Neuron (in vitro differentiated cells): Measurements from ENCODE around the gene REEP6.

Experiments
- H2AFZ ChIP-seq: one replicate; pipeline ENCODE4 v1.6.1; 2013; ENCODE audit warnings: low read depth, mild to moderate bottlenecking, inconsistent platforms, low read length, moderate library complexity
- H3K27me3 ChIP-seq: one replicate; pipeline ENCODE4 v1.6.1; 2013; ENCODE audit warnings: low read length; ENCODE audit not compliant: insufficient read depth
- H3K36me3 ChIP-seq: one replicate; pipeline ENCODE4 v1.6.1; 2013; ENCODE audit warnings: low read length; ENCODE audit not compliant: insufficient read depth
- H3K4me1 ChIP-seq: one replicate; pipeline ENCODE4 v1.6.1; 2013; ENCODE audit warnings: low read length; ENCODE audit not compliant: insufficient read depth
- H3K4me3 ChIP-seq: 2 replicates; pipeline ENCODE4 v1.5.1; 2013; ENCODE audit warnings: mild to moderate bottlenecking, low read length, moderate library complexity
- H3K9me3 ChIP-seq: one replicate; pipeline ENCODE4 v1.6.1; 2013; ENCODE audit warnings: low read length

Gene REEP6

GRCh38 chr19:1491114-1491848 lies at the start of gene REEP6:
REEP6 (plus strand) TSS chr19:1491181; CDS start chr19:1491270, 89 bp downstream.
- Histone ChIP-seq H3K9me3 (no peaks in the 10 kb centered on the region), H3K4me3 (peak within 1 kb of the TSS; percentile 53), H3K27me3 (no peaks in the 10 kb centered on the region), H2AFZ (peak within 1 kb of the TSS; percentile 52), H3K4me1 (peaks cover 21% of the 10 kb centered on the region), H3K36me3 (no peaks in the 10 kb centered on the region)

GRCh38 chr19:1441677-1442438 lies 49.1 kb upstream of the REEP6 start:
- Histone ChIP-seq H3K4me3 (no peak overlapping the region), H3K27me3 (no peaks in the 10 kb centered on the region), H3K4me1 (peaks cover 19% of the 10 kb centered on the region), H3K9me3 (no peaks in the 10 kb centered on the region), H3K36me3 (peaks cover 36% of the 10 kb centered on the region), H2AFZ (no peak overlapping the region)

GRCh38 chr19:1445185-1445931 lies 45.6 kb upstream of the REEP6 start:
- Histone ChIP-seq H3K27me3 (no peaks in the 10 kb centered on the region), H3K4me1 (peaks cover 29% of the 10 kb centered on the region), H2AFZ (no peak overlapping the region), H3K9me3 (no peaks in the 10 kb centered on the region), H3K36me3 (peaks cover 22% of the 10 kb centered on the region), H3K4me3 (peak overlapping the region; percentile 47)

GRCh38 chr19:1445932-1446712 lies 44.9 kb upstream of the REEP6 start:
- Histone ChIP-seq H2AFZ (no peak overlapping the region), H3K27me3 (no peaks in the 10 kb centered on the region), H3K36me3 (peaks cover 14% of the 10 kb centered on the region), H3K4me3 (peak overlapping the region; percentile 47), H3K4me1 (peaks cover 34% of the 10 kb centered on the region), H3K9me3 (no peaks in the 10 kb centered on the region)

- peak overlapping the region; percentile 47 for H3K4me3 ChIP-seq
- peaks cover 7% of the 10 kb centered on the region for H3K36me3 ChIP-seq
- H2AFZ ChIP-seq, result no peak overlapping the region
- no peaks in the 10 kb centered on the region for H3K9me3 ChIP-seq
- H3K27me3 ChIP-seq, result no peaks in the 10 kb centered on the region
- H3K4me1 ChIP-seq, result peaks cover 39% of the 10 kb centered on the region
Measured at GRCh38 chr19:1446713-1447481, 44.1 kb upstream of the REEP6 start.

GRCh38 chr19:1447504-1447903 lies 43.5 kb upstream of the REEP6 start:
- peak overlapping the region; percentile 47 for H3K4me3 ChIP-seq

GRCh38 chr19:1447944-1448343 lies 43.0 kb upstream of the REEP6 start:
- Histone ChIP-seq H3K4me3 (no peak overlapping the region), H3K36me3 (peaks cover 4% of the 10 kb centered on the region), H3K9me3 (no peaks in the 10 kb centered on the region), H3K4me1 (peaks cover 48% of the 10 kb centered on the region), H2AFZ (no peak overlapping the region), H3K27me3 (no peaks in the 10 kb centered on the region)

More at GRCh38 chr19:1447504-1447903, 43.5 kb upstream of the REEP6 start:
- H3K9me3 ChIP-seq, result no peaks in the 10 kb centered on the region
- no peak overlapping the region for H2AFZ ChIP-seq
- H3K4me1 ChIP-seq, result peaks cover 44% of the 10 kb centered on the region
- H3K27me3 ChIP-seq, result no peaks in the 10 kb centered on the region
- H3K36me3 ChIP-seq, result peaks cover 1% of the 10 kb centered on the region

- Histone ChIP-seq H3K36me3 (peaks cover 18% of the 10 kb centered on the region), H3K9me3 (no peaks in the 10 kb centered on the region), H2AFZ (no peak within 1 kb of the TSS), H3K27me3 (no peaks in the 10 kb centered on the region), H3K4me1 (peaks cover 54% of the 10 kb centered on the region), H3K4me3 (peak within 1 kb of the TSS; percentile 73)
Measured at GRCh38 chr19:1449467-1450442, 41.2 kb upstream of the REEP6 start, which contains the start of gene APC2. APC2 (plus strand) TSS chr19:1450121; CDS start chr19:1453002, 2,881 bp downstream.

- H3K27me3 ChIP-seq, result no peaks in the 10 kb centered on the region
- peaks cover 53% of the 10 kb centered on the region for H3K4me1 ChIP-seq
- peak overlapping the region; percentile 73 for H3K4me3 ChIP-seq
- H2AFZ ChIP-seq, result no peak overlapping the region
- no peaks in the 10 kb centered on the region for H3K9me3 ChIP-seq
- peaks cover 30% of the 10 kb centered on the region for H3K36me3 ChIP-seq
Measured at GRCh38 chr19:1450735-1451731, 39.9 kb upstream of the REEP6 start.
